ENCODE results near the gene PADI2.

DNA sequence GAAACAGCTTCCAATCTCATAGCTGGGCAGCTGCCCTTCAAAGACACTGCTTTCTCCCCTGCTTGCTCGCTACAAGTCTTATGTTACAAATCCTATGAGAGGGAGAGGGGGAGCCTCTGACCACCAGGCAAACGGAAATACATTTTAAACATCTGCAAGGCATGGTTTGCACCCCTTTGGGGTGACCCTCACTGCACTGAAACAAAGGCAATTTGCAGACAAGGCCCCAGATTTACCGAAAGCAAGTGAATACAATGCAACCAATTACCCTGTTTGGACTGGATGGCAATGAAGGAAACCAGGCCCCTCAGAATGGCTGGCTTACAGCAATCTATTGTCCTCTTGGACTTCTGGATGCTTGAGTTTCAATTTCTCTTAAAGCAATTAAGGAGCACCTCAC lies 95.7 kb downstream of the PADI2 start:
- TF ChIP-seq EZH2 (IDR thresholded peaks at IDR 0.05) (no peak), FOXP2 (optimal IDR thresholded peaks at IDR 0.05; ENCODE audit: control extremely low read depth, extremely low read length, insufficient read depth) (no peak), POLR2AphosphoS5 (IDR thresholded peaks at IDR 0.05; ENCODE audit: borderline replicate concordance, low read depth, low read length) (no peak)
